Upper lobe of left lung (tissue), 6 donors: ENCODE data around the gene CNGA3. TPM values are rescaled to one million over a fixed set of nuclear protein-coding genes. Genes with fewer than 3 reads are reported as not detected.
A peak's percentile ranks its signal among the peaks of the same experiment; 100 is the strongest.

Source experiments
- ATAC-seq, 2 donors: fragments of 200-7000 bp; cut with Tn5 transposase; one replicate each; pipeline ENCODE4 v1.9.1; 2022; ENCODE audit warnings: mild to moderate bottlenecking in 2 of 2, moderate library complexity in 2 of 2; ENCODE audit not compliant: low FRiP score in 2 of 2
- DNase-seq, 2 donors: peaks; one replicate each; pipeline ENCODE4 v3.0.0-alpha.2; 2019 to 2020
- H3K27ac ChIP-seq, 4 donors: fragments of 200-600 bp; sonication (generic); one replicate each; pipeline ENCODE4 v1.5.1; 2016 to 2019
- H3K27me3 ChIP-seq, 4 donors: fragments of 200-600 bp; sonication (generic); one replicate each; pipeline ENCODE4 v1.5.1; 2017 to 2019
- H3K36me3 ChIP-seq, 4 donors: fragments of 200-600 bp; sonication (generic); one replicate each; pipeline ENCODE4 v1.5.1; 2016 to 2019
- H3K4me1 ChIP-seq, 4 donors: fragments of 200-600 bp; sonication (generic); one replicate each; pipeline ENCODE4 v1.5.1; 2018 to 2019
- H3K4me3 ChIP-seq, 4 donors: fragments of 200-600 bp; sonication (generic); one replicate each; pipeline ENCODE4 v1.5.1; 2017 to 2019; ENCODE audit warnings: mild to moderate bottlenecking in 2 of 4, moderate library complexity in 1 of 4
- H3K9me3 ChIP-seq, 4 donors: fragments of 200-600 bp; sonication (generic); one replicate each; pipeline ENCODE4 v1.5.1; 2018 to 2019
- CTCF ChIP-seq, 6 experiments: fragments of 450-650 bp in 4 of 6; fragments of 200-600 bp in 2 of 6; sonication (generic) in 2 of 6; IDR thresholded peaks; one replicate each; pipeline ENCODE4 v1.5.1; 2016 to 2019; ENCODE audit warnings: antibody characterized with exemption in 6 of 6
- EP300 ChIP-seq, 4 donors: sonication (generic); formaldehyde crosslinking; IDR thresholded peaks; one replicate each; pipeline ENCODE4 v1.5.1; 2017; ENCODE audit warnings: antibody characterized with exemption in 4 of 4, control low read depth in 2 of 4
- POLR2A ChIP-seq, 4 donors: fragments of 450-650 bp; IDR thresholded peaks; one replicate each; pipeline ENCODE4 v1.5.1; 2016 to 2017; ENCODE audit warnings: antibody characterized with exemption in 4 of 4, mild to moderate bottlenecking in 2 of 4
- POLR2AphosphoS5 ChIP-seq, 2 donors: sonication (generic); formaldehyde crosslinking; IDR thresholded peaks; one replicate each; pipeline ENCODE4 v1.5.1; 2017; ENCODE audit warnings: antibody characterized with exemption in 2 of 2
- WGBS, 2 donors: methylation state at CpG; one replicate each; pipeline ENCODE4 v1.1.5; 2017 to 2018; 5-methylcytosine and 5-hydroxymethylcytosine counted together
- total RNA-seq, 6 donors: library from RNA; depleted of rRNA in 4 of 6; stranded (reverse); fragments of >200 nt in 4 of 6; gene quantifications; one replicate each; pipeline versions ENCODE4 v1.1.0 to v1.2.1, GENCODE V29; 2016 to 2021
- donor health status: DM: no; HTN: no; CAD: no; lungs with moderate emphysema.
- donor health status: DM: no; HTN: yes; CAD: no; lungs with severe emphysema.

The CNGA3 gene
- total RNA-seq, 6 donors from 2014 or later: 0.22 to 1.0 (median 0.75) TPM; not detected in 2

- H3K36me3 ChIP-seq: no peaks in the 10 kb centered on the region
- H3K4me1 ChIP-seq: peaks cover 0 to 3% (median 2%) of the 10 kb centered on the region in 4 donors
- peaks cover 0 to 6% (median 1%) of the 10 kb centered on the region in 4 donors for H3K27me3 ChIP-seq
- DNase-seq (no peak), ATAC-seq (no peak)
- 94 to 95% methylated on average over 2 of the region's 2 CpGs for WGBS, 2 donors
- no peak overlapping the region for H3K4me3 ChIP-seq
- no peak overlapping the region for H3K27ac ChIP-seq
- no peak for TF ChIP-seq POLR2AphosphoS5 (IDR thresholded peaks at IDR 0.05)
- H3K9me3 ChIP-seq: no peaks in the 10 kb centered on the region
These were observed 5.0 kb upstream of the CNGA3 start for GRCh38 chr2:98341241-98341640.

GRCh38 chr2:98343285-98343684, 3.0 kb upstream of the CNGA3 start:
- Histone ChIP-seq H3K27ac (no peak overlapping the region), H3K9me3 (no peaks in the 10 kb centered on the region), H3K36me3 (no peaks in the 10 kb centered on the region), H3K4me3 (no peak overlapping the region), H3K4me1 (peaks cover 0 to 15% (median 11%) of the 10 kb centered on the region in 4 donors), H3K27me3 (peaks cover 0 to 26% (median 20%) of the 10 kb centered on the region in 4 donors)
- ATAC-seq (no peak), DNase-seq (no peak)
- no peak for TF ChIP-seq EP300 (IDR thresholded peaks at IDR 0.05)
- no peak for TF ChIP-seq POLR2AphosphoS5 (IDR thresholded peaks at IDR 0.05)
- no peak for TF ChIP-seq CTCF (IDR thresholded peaks at IDR 0.05)
- 56 to 59% methylated on average over 3 of the region's 3 CpGs for WGBS, 2 donors

- Histone ChIP-seq H3K27me3 (peaks cover 0 to 31% (median 21%) of the 10 kb centered on the region in 4 donors), H3K27ac (no peak overlapping the region), H3K4me1 (peaks cover 0 to 15% (median 11%) of the 10 kb centered on the region in 4 donors), H3K36me3 (no peaks in the 10 kb centered on the region), H3K4me3 (no peak overlapping the region), H3K9me3 (no peaks in the 10 kb centered on the region)
- WGBS, 2 donors: 11 to 13% methylated on average over 14 to 39 of the region's 54 CpGs
- ATAC-seq (no peak), DNase-seq (peak in 1 of 2 donors; percentile 74)
- no peak for TF ChIP-seq POLR2A (IDR thresholded peaks at IDR 0.05)
- no peak for TF ChIP-seq EP300 (IDR thresholded peaks at IDR 0.05)
- TF ChIP-seq CTCF (IDR thresholded peaks at IDR 0.05): no peak
- TF ChIP-seq POLR2AphosphoS5 (IDR thresholded peaks at IDR 0.05): no peak
These were observed 1.2 kb downstream of the CNGA3 start for GRCh38 chr2:98347298-98348065.

GRCh38 chr2:98348066-98348561, 1.9 kb downstream of the CNGA3 start:
- peaks cover 0 to 15% (median 11%) of the 10 kb centered on the region in 4 donors for H3K4me1 ChIP-seq
- TF ChIP-seq POLR2AphosphoS5 (IDR thresholded peaks at IDR 0.05) (no peak), CTCF (IDR thresholded peaks at IDR 0.05) (no peak), POLR2A (IDR thresholded peaks at IDR 0.05) (no peak), EP300 (IDR thresholded peaks at IDR 0.05) (no peak)
- no peak overlapping the region for H3K27ac ChIP-seq
- no peaks in the 10 kb centered on the region for H3K36me3 ChIP-seq
- H3K4me3 ChIP-seq: no peak overlapping the region
- no peaks in the 10 kb centered on the region for H3K9me3 ChIP-seq
- peaks cover 0 to 31% (median 21%) of the 10 kb centered on the region in 4 donors for H3K27me3 ChIP-seq
- DNase-seq (no peak), ATAC-seq (no peak)
- 3 to 11% methylated on average over 5 to 14 of the region's 15 CpGs for WGBS, 2 donors

- peaks cover 0 to 5% (median 0%) of the 10 kb centered on the region in 4 donors for H3K9me3 ChIP-seq
- H3K27me3 ChIP-seq: peaks cover 0 to 30% (median 21%) of the 10 kb centered on the region in 4 donors
- peaks cover 0 to 15% (median 11%) of the 10 kb centered on the region in 4 donors for H3K4me1 ChIP-seq
- no peak for TF ChIP-seq POLR2AphosphoS5 (IDR thresholded peaks at IDR 0.05)
- TF ChIP-seq CTCF (IDR thresholded peaks at IDR 0.05): no peak
- no peak for TF ChIP-seq EP300 (IDR thresholded peaks at IDR 0.05)
- TF ChIP-seq POLR2A (IDR thresholded peaks at IDR 0.05): no peak
- H3K36me3 ChIP-seq: no peaks in the 10 kb centered on the region
- no peak overlapping the region for H3K4me3 ChIP-seq
- no peak overlapping the region for H3K27ac ChIP-seq
- no peak for ATAC-seq
- WGBS, 2 donors: 79 to 85% methylated on average over 1 of the region's 1 CpG
- no peak for DNase-seq
These were observed 4.2 kb downstream of the CNGA3 start for GRCh38 chr2:98350411-98350810.
